Left ventricle myocardium inferior (tissue), 1 donor: ENCODE measurements around the gene FOXJ3. TPM values are rescaled to one million over a fixed set of nuclear protein-coding genes. Genes with fewer than 3 reads are reported as not detected.

ENCODE experiments used
- DNase-seq: peaks from one replicate; pipeline ENCODE4 v3.0.0-alpha.2; 2020
- H3K27ac ChIP-seq: fragments of 200-600 bp; replicated peaks from 2 replicates; pipeline ENCODE4 v1.8.0; 2021
- H3K27me3 ChIP-seq: fragments of 200-600 bp; 2 replicates; pipeline ENCODE4 v1.8.0; 2021; ENCODE audit warnings: low read depth
- H3K36me3 ChIP-seq: fragments of 200-600 bp; 2 replicates; pipeline ENCODE4 v1.8.0; 2021
- H3K4me1 ChIP-seq: fragments of 200-600 bp; 2 replicates; pipeline ENCODE4 v1.8.0; 2021
- H3K4me3 ChIP-seq: fragments of 200-600 bp; 2 replicates; pipeline ENCODE4 v1.8.0; 2021; ENCODE audit warnings: mild to moderate bottlenecking, moderate library complexity
- H3K9me3 ChIP-seq: fragments of 200-600 bp; replicated peaks from 2 replicates; pipeline ENCODE4 v1.8.0; 2021
- intact Hi-C: fragments of 100-400 bp; cut with micrococcal nuclease; formaldehyde crosslinking; loops from one replicate; pipeline ENCODE4 v1.11.0; 2022
- total RNA-seq: library from RNA; stranded (reverse); fragmentation: NEBNext Ultra II Directional; extraction: Animal tissue kit (Norgen Biotek cat#: 25700); gene quantifications from one replicate; pipeline ENCODE4 v1.2.1, GENCODE V29; 2021
- TF ChIP-seq, protein P1 (sequence below): fragments of 200-600 bp; IDR thresholded peaks from 2 replicates; pipeline ENCODE4 v1.8.0; 2021; ENCODE audit warnings: antibody characterized with exemption, mild to moderate bottlenecking, borderline replicate concordance
- donor health status: DM: no; HTN: yes; CAD: no; lungs with severe emphysema.

FOXJ3 gene
- total RNA-seq, 1 donor from 2014 or later: 40.7 TPM

- Histone ChIP-seq H3K4me1 (peaks cover 41% of the 10 kb centered on the region), H3K27ac (no peak overlapping the region), H3K9me3 (peaks cover 19% of the 10 kb centered on the region), H3K4me3 (no peak overlapping the region), H3K36me3 (no peaks in the 10 kb centered on the region), H3K27me3 (no peaks in the 10 kb centered on the region)
- no peak for DNase-seq
- TF ChIP-seq, protein P1, sequence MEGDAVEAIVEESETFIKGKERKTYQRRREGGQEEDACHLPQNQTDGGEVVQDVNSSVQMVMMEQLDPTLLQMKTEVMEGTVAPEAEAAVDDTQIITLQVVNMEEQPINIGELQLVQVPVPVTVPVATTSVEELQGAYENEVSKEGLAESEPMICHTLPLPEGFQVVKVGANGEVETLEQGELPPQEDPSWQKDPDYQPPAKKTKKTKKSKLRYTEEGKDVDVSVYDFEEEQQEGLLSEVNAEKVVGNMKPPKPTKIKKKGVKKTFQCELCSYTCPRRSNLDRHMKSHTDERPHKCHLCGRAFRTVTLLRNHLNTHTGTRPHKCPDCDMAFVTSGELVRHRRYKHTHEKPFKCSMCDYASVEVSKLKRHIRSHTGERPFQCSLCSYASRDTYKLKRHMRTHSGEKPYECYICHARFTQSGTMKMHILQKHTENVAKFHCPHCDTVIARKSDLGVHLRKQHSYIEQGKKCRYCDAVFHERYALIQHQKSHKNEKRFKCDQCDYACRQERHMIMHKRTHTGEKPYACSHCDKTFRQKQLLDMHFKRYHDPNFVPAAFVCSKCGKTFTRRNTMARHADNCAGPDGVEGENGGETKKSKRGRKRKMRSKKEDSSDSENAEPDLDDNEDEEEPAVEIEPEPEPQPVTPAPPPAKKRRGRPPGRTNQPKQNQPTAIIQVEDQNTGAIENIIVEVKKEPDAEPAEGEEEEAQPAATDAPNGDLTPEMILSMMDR: no peak
- intact Hi-C loops: no loop called here
Measured at GRCh38 chr1:42163114-42163513, 171.9 kb downstream of the FOXJ3 start.

DNA sequence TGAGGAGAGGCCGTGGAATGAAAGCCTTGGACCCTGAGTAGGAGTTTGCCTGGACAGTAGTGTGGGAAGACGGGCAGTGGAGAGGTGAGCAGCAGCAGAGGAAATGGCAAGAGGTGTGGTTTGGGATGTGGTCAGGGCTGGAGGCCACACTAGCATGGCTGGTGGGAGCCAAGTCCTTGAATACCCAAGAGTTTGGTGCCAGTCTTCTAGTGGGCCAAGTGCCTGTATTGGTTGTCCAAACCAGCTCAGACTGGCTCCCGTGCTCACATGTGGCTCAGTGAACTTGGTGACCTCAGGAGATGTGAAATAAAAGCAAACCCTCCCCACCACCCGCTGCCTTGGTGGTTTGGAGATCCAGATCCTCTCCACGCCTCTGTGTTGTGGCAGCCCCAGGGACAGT, 172.9 kb downstream of the FOXJ3 start:
- Histone ChIP-seq H3K36me3 (no peaks in the 10 kb centered on the region), H3K4me1 (peaks cover 40% of the 10 kb centered on the region), H3K27me3 (no peaks in the 10 kb centered on the region), H3K9me3 (peaks cover 19% of the 10 kb centered on the region), H3K4me3 (no peak overlapping the region), H3K27ac (no peak overlapping the region)
- intact Hi-C loops: no loop called here
- TF ChIP-seq, protein P1: no peak
- no peak for DNase-seq

DNA sequence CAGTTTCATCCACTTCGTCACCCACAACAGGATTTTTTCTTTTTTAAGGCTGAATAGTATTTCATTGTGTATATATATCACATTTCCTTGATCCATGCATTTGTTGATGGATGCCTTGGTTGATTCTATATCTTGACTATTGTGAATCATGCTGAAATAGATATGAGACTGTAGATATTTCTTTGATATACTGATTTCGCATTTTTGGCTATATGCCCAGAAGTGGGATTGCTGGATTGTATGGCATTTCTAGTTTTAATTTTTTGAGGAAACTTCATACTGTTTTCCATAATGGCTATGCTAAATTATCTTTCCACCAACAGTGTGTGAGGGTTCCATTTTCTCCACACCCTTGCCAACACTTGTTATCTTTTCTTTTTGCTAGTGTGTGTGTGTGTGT, 176.8 kb downstream of the FOXJ3 start:
- intact Hi-C loops: no loop called here
- DNase-seq: no peak
- H3K27me3 ChIP-seq: no peaks in the 10 kb centered on the region
- no peak overlapping the region for H3K27ac ChIP-seq
- H3K4me1 ChIP-seq: peaks cover 6% of the 10 kb centered on the region
- no peaks in the 10 kb centered on the region for H3K36me3 ChIP-seq
- no peak overlapping the region for H3K4me3 ChIP-seq
- H3K9me3 ChIP-seq: peaks cover 19% of the 10 kb centered on the region
- TF ChIP-seq, protein P1: no peak

- H3K4me1 ChIP-seq: peaks cover 7% of the 10 kb centered on the region
- no peak for DNase-seq
- no peak overlapping the region for H3K4me3 ChIP-seq
- no peak overlapping the region for H3K27ac ChIP-seq
- H3K9me3 ChIP-seq: peaks cover 19% of the 10 kb centered on the region
- no peaks in the 10 kb centered on the region for H3K36me3 ChIP-seq
- no peaks in the 10 kb centered on the region for H3K27me3 ChIP-seq
- intact Hi-C loops: no loop called here
- TF ChIP-seq, protein P1: no peak
Measured at GRCh38 chr1:42157667-42158066, 177.4 kb downstream of the FOXJ3 start.

DNA sequence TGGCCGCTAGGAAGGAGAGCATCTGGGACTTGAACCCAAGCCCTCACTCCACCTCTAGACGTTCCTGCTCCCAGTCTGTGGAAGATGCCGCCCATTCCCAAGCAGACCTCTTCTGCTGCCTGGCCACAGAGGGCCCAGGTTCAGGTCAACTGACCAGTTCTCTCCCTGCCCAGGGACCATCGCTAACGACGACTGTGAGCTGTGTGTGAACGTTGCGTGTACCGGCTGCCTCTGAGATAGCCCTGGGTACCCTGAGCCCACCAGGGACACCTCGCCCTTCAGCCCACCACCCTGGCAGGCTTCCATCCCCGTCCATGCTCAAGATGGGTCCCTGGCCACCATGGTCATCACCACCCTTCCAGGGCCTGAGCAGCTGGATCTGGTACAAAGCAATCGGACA, 179.7 kb downstream of the FOXJ3 start:
- Histone ChIP-seq H3K27me3 (no peaks in the 10 kb centered on the region), H3K4me1 (peaks cover 11% of the 10 kb centered on the region), H3K4me3 (no peak overlapping the region), H3K36me3 (no peaks in the 10 kb centered on the region), H3K27ac (no peak overlapping the region), H3K9me3 (peaks cover 6% of the 10 kb centered on the region)
- intact Hi-C loops: no loop called here
- DNase-seq: no peak
- TF ChIP-seq, protein P1: no peak

DNA sequence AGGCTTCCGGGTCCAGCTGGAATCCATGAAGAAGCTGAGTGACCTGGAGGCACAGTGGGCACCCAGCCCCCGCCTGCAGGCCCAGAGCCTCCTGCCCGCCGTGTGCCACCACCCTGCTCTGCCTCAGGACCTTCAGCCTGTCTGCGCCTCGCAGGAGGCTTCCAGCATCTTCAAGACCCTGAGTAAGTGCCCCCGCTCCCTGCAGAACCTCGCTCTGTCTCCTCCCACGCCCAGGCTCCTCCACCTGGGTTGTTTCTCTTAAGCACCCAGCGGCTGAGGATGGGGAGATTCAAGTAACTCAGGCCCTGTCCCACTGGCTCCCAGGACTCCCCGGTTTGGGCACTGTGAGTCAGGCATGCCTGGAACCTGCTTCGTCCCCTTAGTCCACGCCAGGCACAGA, 180.3 kb downstream of the FOXJ3 start:
- TF ChIP-seq, protein P1: no peak
- Histone ChIP-seq H3K9me3 (no peaks in the 10 kb centered on the region), H3K36me3 (no peaks in the 10 kb centered on the region), H3K4me3 (no peak overlapping the region), H3K27me3 (no peaks in the 10 kb centered on the region), H3K4me1 (peaks cover 11% of the 10 kb centered on the region), H3K27ac (no peak overlapping the region)
- DNase-seq: no peak
- intact Hi-C loops: no loop called here
